GM19395 (cell line): ENCODE results near the gene KDM4C.
"Not testable (repeated sequence)": the region's sequence is repeated elsewhere in the genome, so short reads cannot be mapped to it uniquely, and the experiment has no call there.

Experiments used
- ATAC-seq: cut with Tn5 transposase; IDR thresholded peaks from one replicate; pipeline ENCODE4 v1.9.1; 2021; ENCODE audit warnings: mild to moderate bottlenecking, moderate library complexity; ENCODE audit not compliant: unreplicated experiment

Gene KDM4C

DNA sequence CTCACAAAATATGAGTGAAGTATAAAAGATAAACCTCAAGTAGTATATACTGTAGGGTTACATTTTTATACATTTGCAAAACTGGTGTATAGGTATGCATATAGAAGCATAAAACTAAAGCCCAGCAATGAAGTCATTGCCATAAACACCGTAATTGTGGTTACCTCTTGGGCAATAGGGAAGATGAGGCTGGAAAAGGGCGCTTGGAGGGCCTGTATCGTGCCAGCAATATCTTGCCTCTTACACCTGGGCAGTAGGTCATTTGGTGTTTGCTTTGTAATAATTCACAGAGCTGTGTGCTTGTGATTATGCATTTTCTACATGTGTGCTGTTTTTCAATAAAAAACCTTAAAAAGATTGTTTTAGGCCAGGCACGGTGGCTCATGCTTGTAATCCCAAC lies 45.2 kb downstream of the KDM4C start:
- no peak for ATAC-seq

DNA sequence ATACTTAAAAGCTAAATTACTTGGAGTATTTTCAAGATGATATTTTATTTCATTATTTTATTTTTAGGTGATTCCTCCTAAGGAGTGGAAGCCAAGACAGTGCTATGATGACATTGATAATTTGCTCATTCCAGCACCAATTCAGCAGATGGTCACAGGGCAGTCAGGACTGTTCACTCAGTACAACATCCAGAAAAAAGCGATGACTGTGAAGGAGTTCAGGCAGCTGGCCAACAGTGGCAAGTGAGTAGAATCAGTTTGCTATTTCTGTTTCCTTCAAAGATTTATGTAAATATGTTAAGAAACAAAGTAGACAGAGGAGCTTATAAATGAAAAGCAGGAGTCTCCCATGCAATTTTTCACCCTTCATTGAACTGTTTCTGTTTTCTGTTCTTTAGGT lies 47.8 kb downstream of the KDM4C start:
- ATAC-seq: no peak

- not testable (repeated sequence) for ATAC-seq
Measured at GRCh38 chr9:6806318-6806717, 48.5 kb downstream of the KDM4C start.

GRCh38 chr9:6807669-6808068 lies 49.9 kb downstream of the KDM4C start:
- not testable (repeated sequence) for ATAC-seq

GRCh38 chr9:6811436-6811835 lies 53.7 kb downstream of the KDM4C start:
- ATAC-seq: no peak

- no peak for ATAC-seq
Measured at GRCh38 chr9:6816581-6816980, 58.8 kb downstream of the KDM4C start.

DNA sequence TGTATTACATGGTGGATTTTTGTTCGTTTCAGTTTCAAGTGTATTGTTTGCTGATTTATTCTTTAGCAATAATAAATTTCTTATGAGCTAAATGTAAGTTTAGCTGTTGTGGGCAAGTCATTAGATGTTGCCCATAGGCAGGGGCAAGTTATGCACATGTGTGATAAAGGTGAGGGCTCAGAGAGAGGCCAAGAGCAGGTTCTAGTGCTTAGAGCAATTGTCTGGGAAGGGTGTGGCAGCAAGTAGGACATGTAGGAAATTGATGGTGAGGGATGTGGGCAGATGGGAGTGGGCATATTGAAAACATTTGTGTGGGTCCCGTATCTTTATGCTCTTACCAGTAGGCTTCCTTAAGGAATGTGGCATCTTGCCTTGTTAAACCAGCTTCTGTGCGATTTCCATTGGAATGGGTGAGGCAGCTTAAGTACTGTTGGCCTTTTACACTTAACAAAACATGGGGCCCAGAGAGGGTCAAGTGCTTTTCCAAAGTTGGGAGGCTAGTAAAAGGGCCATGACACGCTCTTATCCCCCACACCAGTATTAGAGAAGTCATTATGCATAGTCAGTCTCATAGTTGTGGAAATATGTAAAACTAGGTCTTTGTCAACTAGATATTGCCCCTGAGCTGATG lies 60.6 kb downstream of the KDM4C start:
- no peak for ATAC-seq

DNA sequence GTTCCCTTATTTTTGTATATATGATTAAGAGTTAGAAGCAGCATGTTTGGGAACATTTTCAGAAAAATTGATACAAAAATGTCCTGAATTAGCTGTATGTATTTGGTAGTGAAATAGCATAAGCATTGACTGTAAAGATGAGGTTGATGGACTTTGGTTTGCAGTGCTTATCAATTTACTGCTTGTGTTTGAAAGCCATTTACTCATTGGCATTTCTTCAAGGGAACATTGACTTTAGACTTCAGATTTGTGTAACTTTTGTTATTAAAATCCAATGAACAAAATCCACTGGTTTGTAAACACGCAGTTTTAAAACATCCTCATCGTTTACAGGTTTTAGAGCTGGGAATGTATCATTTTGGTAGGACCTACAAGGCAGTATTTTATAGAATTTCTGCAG lies 61.3 kb downstream of the KDM4C start:
- no peak for ATAC-seq

GRCh38 chr9:6819529-6819928 lies 61.8 kb downstream of the KDM4C start:
- no peak for ATAC-seq

- no peak for ATAC-seq
Measured at GRCh38 chr9:6822696-6823095, 64.9 kb downstream of the KDM4C start.

GRCh38 chr9:6827439-6828145 lies 69.8 kb downstream of the KDM4C start:
- no peak for ATAC-seq

DNA sequence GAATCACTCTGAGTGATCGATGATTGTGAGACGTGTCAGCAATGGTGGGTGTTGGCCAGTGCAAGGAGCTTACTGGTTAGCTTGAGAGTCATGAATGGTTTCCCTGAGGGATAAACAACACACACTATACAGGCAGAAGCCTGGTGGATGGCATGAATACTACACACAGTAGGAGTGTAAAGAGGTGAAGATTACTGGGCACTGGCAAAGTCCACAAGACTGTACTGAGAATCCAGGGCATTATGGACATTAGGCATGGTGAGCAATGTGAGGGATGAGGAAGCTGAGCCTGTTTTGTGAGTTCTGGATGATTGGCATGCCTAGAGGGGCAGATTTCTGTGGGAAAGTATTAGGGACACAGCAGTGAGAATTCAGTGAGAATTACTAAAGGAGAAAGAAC lies 71.3 kb downstream of the KDM4C start:
- ATAC-seq: no peak

- no peak for ATAC-seq
Measured at GRCh38 chr9:6829536-6829935, 71.8 kb downstream of the KDM4C start.

- ATAC-seq: no peak
Measured at GRCh38 chr9:6833518-6834192, 75.9 kb downstream of the KDM4C start.

GRCh38 chr9:6834306-6834705 lies 76.5 kb downstream of the KDM4C start:
- no peak for ATAC-seq

DNA sequence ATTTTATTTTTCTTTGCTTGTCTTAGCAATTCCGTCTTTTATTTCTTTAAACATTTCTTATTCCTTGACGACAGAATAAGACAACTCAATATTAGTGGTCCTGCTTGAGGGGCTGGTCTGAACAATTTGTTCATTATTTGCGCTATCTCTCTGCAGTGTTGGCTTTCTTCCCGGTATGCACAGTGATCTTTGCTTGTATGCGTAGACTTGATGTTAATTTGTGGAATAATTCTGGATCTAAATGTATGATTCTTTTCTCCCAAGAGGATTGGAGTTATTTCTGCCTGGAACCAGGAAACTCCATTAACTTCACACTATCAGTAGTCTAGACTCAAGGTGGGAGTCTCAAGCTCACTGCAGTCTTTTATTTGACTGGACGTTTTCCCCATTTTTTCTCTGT lies 80.4 kb downstream of the KDM4C start:
- no peak for ATAC-seq

GRCh38 chr9:6842584-6842947 lies 84.8 kb downstream of the KDM4C start:
- no peak for ATAC-seq

GRCh38 chr9:6843742-6844141 lies 86.0 kb downstream of the KDM4C start:
- no peak for ATAC-seq

DNA sequence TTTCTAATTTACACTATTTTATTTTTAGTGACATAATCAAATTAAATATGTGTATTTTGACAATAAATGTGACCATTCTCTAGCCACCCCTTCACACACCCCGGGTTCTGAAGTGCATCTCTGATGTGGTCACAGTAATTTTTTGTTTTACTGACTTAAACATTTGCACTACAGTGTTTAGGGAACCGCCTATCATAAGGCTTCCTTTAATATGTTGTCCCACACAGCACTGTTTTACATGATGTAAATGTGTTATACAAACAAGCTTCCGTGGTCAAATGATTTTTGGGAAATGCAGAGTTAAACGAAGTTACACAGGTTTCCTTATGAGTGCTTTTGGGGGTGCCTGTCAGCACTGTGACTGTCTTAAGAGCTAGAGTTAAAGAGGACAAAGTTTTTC lies 86.5 kb downstream of the KDM4C start:
- no peak for ATAC-seq

DNA sequence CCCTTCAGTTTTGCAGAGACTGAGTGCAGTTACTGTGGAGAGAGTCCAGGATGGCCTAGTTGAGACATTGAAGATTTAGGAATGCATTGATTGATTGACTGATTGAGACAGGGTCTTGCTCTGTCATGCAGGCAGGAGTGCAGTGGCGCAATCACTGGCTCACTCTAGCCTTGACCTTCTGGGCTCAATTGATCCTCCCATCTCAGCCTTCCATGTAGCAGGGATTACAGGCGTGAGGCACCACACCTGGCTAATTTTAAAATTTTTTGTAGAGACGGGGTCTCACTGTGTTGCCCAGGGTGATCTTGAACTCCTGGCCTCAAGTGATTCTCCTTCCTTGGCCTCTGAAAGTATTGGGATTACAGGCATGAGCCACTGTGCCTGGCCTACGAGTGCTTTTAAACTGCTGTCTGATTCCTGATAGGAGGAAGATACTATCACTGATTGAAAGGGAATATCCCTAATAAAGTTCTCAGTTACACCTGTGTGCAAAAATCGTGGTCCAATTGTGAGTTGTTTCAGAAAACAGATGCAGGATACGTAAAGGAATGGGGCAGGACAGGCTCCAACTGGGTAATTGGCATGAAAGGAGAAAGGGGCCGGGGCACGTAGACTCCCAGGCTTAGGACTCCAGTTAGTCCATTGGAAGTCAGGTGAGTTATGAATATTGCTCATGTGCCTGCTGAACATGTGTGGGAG lies 87.5 kb downstream of the KDM4C start:
- ATAC-seq: no peak

- ATAC-seq: no peak
Measured at GRCh38 chr9:6845880-6846279, 88.1 kb downstream of the KDM4C start.
